Activated CD4-positive, alpha-beta T cell treated with anti-CD3 and anti-CD28 coated beads, Interleukin-10, Interleukin-2, amounts not matched to agents 100 ng/mL and 50 ng/mL, durations not matched to agents 16 hours and 8 hours (primary cell): ENCODE measurements around the gene ENPP6.
"Not testable (repeated sequence)": the region's sequence is repeated elsewhere in the genome, so short reads cannot be mapped to it uniquely, and the experiment has no call there.

ENCODE experiments used
- DNase-seq: peaks from one replicate; pipeline ENCODE4 v3.0.0-alpha.2; 2020

ENPP6 gene

GRCh38 chr4:184101711-184102110 is 116.0 kb downstream of the ENPP6 start:
- no peak for DNase-seq

- peak; percentile 35 for DNase-seq
Observed at GRCh38 chr4:184100297-184100885, 117.3 kb downstream of the ENPP6 start.

- DNase-seq: no peak
Observed at GRCh38 chr4:184099535-184099966, 118.1 kb downstream of the ENPP6 start.

GRCh38 chr4:184099000-184099399 is 118.7 kb downstream of the ENPP6 start:
- no peak for DNase-seq

GRCh38 chr4:184097815-184098214 is 119.9 kb downstream of the ENPP6 start:
- no peak for DNase-seq

GRCh38 chr4:184097241-184097605 is 120.5 kb downstream of the ENPP6 start:
- peak; percentile 56 for DNase-seq

- DNase-seq: no peak
Observed at GRCh38 chr4:184096561-184097240, 121.0 kb downstream of the ENPP6 start.

- no peak for DNase-seq
Observed at GRCh38 chr4:184094532-184095159, 123.0 kb downstream of the ENPP6 start.

- no peak for DNase-seq
Observed at GRCh38 chr4:184091986-184092385, 125.7 kb downstream of the ENPP6 start.

- no peak for DNase-seq
Observed at GRCh38 chr4:184090571-184090970, 127.1 kb downstream of the ENPP6 start.

GRCh38 chr4:184080674-184081073 is 137.0 kb downstream of the ENPP6 start:
- DNase-seq: no peak

- DNase-seq: no peak
Observed at GRCh38 chr4:184074677-184075388, 142.8 kb downstream of the ENPP6 start.

- DNase-seq: no peak
Observed at GRCh38 chr4:184067931-184068554, 149.6 kb downstream of the ENPP6 start.

GRCh38 chr4:184066584-184067300 is 150.9 kb downstream of the ENPP6 start:
- no peak for DNase-seq

- DNase-seq: no peak
Observed at GRCh38 chr4:184064877-184065276, 152.8 kb downstream of the ENPP6 start.

GRCh38 chr4:184062769-184063168 is 154.9 kb downstream of the ENPP6 start:
- no peak for DNase-seq

- DNase-seq: no peak
Observed at GRCh38 chr4:184061582-184061981, 156.1 kb downstream of the ENPP6 start.

GRCh38 chr4:184059099-184059498 is 158.6 kb downstream of the ENPP6 start:
- DNase-seq: no peak

GRCh38 chr4:184058026-184058425 is 159.6 kb downstream of the ENPP6 start:
- DNase-seq: no peak

GRCh38 chr4:184056877-184057276 is 160.8 kb downstream of the ENPP6 start:
- no peak for DNase-seq

GRCh38 chr4:184053434-184053833 is 164.2 kb downstream of the ENPP6 start:
- no peak for DNase-seq

- DNase-seq: no peak
Observed at GRCh38 chr4:184052616-184053015, 165.1 kb downstream of the ENPP6 start.

- not testable (repeated sequence) for DNase-seq
Observed at GRCh38 chr4:184051262-184051661, 166.4 kb downstream of the ENPP6 start.
